ENCODE results near the gene HSD3B7. TPM values are rescaled to one million over a fixed set of nuclear protein-coding genes. Genes with fewer than 3 reads are reported as not detected.
A peak's percentile ranks its signal among the peaks of the same experiment; 100 is the strongest.

The HSD3B7 gene
- total and polyA plus RNA-seq, 2 of the 4 experiments (the other 2 are of a cell fraction): 8.5 to 11.3 TPM

- no peaks in the 10 kb centered on the region for H3K9me3 ChIP-seq (ENCODE audit: control insufficient read depth, insufficient read depth, low read length)
- peak; percentile 41 for DNase-seq
- TF ChIP-seq MAZ (IDR thresholded peaks at IDR 0.05; ENCODE audit: borderline replicate concordance, low read depth, low read length) (0 out of 2 replicates have a peak, but pooled peaks have one; percentile 9), RFX5 (IDR thresholded peaks at IDR 0.05; ENCODE audit: low read depth, low read length) (no peak), CHD1 (IDR thresholded peaks at IDR 0.05; ENCODE audit: low read depth, low read length) (no peak)
- H3K14ac ChIP-seq (replicated peaks; ENCODE audit: low read depth, low read length): peak overlapping the region; percentile 97
- in situ Hi-C loops (cut with MboI; ENCODE audit: low sequenced_read_pairs) (loop anchor here (10.0 to 25.0 kb wide), 2 partner anchors 448 to 715 kb away; partner anchors contain the start of gene ZNF843), dilution Hi-C loops (cut with HindIII; ENCODE audit: low sequenced_read_pairs, unreplicated experiment) (no loop called here), intact Hi-C loops (cut with micrococcal nuclease) (loop anchor here (5.0 kb wide), 1 partner anchor 75 kb away; the partner anchor contains the start of genes ZNF646 and ZNF668)
- H2AK9ac ChIP-seq (replicated peaks; ENCODE audit: low read depth, low read length, poor library complexity): peak overlapping the region; percentile 95
- peak overlapping the region; percentile 95 for H3K4me2 ChIP-seq (ENCODE audit: low read depth, low read length)
- 7% methylated on average over 23 of the region's 60 CpGs; no CpG with 5 or more reads in 1 of the 2 experiments for WGBS, 2 experiments (ENCODE audit: extremely low coverage in 2 of 2, insufficient read length in 1 of 2)
- H3K4ac ChIP-seq (ENCODE audit: low read depth, low read length): peak overlapping the region; percentile 97
- peak overlapping the region; percentile 95; the same call in 1 of the 2 replicates for H2BK20ac ChIP-seq (ENCODE audit: low read depth, low read length)
- H4K8ac ChIP-seq (ENCODE audit: low read depth in 2 of 2, low read length in 2 of 2): peak overlapping the region; percentile 94 to 99
- POLR2A ChIA-PET (ENCODE audit: unreplicated experiment): interaction anchor here (0.6 to 1.0 kb wide), 2 partner anchors 76 to 475 kb away, joined by 3 to 6 read pairs; partner anchors contain the start of gene TGFB1I1
- H3K18ac ChIP-seq (ENCODE audit: low read depth, low read length): peak overlapping the region; percentile 78
- H3K4me3 ChIP-seq (ENCODE audit: insufficient read depth, low read depth, low read length): peak overlapping the region; percentile 54
- H2BK5ac ChIP-seq (ENCODE audit: low read depth, low read length, poor library complexity, severe bottlenecking): peak overlapping the region; percentile 95
- no TSS peak for BruUV-seq (replicated peaks)
- no peaks in the 10 kb centered on the region for H4K20me1 ChIP-seq (ENCODE audit: insufficient read depth, low read length)
- H2AFZ ChIP-seq (replicated peaks; ENCODE audit: low read length, poor library complexity): peak overlapping the region; percentile 96
- peak overlapping the region; percentile 99; the same call in 2 of the 3 replicates for H2BK15ac ChIP-seq (ENCODE audit: low read depth, low read length)
- peak overlapping the region; percentile 93 for H3K23ac ChIP-seq (ENCODE audit: low read depth, low read length)
- peak overlapping the region; percentile 91 for H4K5ac ChIP-seq (ENCODE audit: low read depth, low read length)
- H3K9me1 ChIP-seq (ENCODE audit: insufficient read depth, low read length): peaks cover 18% of the 10 kb centered on the region
- peak; percentile 92 for ATAC-seq (ENCODE audit: low read depth)
- peaks cover 1% of the 10 kb centered on the region; the same call in 1 of the 2 replicates for H3K36me3 ChIP-seq (ENCODE audit: control insufficient read depth, insufficient read depth, low read length)
- peaks cover 0 to 18% of the 10 kb centered on the region in 2 experiments; a peak in 1 of 4 replicates for H3K79me1 ChIP-seq (ENCODE audit: low read depth in 1 of 2, low read length in 2 of 2)
- peak overlapping the region; percentile 89 for H2BK120ac ChIP-seq (ENCODE audit: low read depth, low read length)
- no peaks in the 10 kb centered on the region for H3K27me3 ChIP-seq (ENCODE audit: control insufficient read depth, insufficient read depth, low read length)
- H3K4me1 ChIP-seq (ENCODE audit: control insufficient read depth, insufficient read depth, low read length): peaks cover 27% of the 10 kb centered on the region
- H3K56ac ChIP-seq (ENCODE audit: extremely low read depth, insufficient read depth, low read length): peak overlapping the region; percentile 86; the same call in 1 of the 2 replicates
- peak overlapping the region; percentile 98 for H2AK5ac ChIP-seq (ENCODE audit: low read depth, low read length)
- peak overlapping the region; percentile 95 for H4K91ac ChIP-seq (ENCODE audit: insufficient read depth, low read depth, low read length)
- CTCF ChIA-PET: interaction anchor here (0.5 kb wide), 1 partner anchor 457 kb away, joined by 3 read pairs; no protein-coding TSS in a partner anchor
- H3K27ac ChIP-seq (ENCODE audit: insufficient read depth, low read length): peak overlapping the region; percentile 69
- peak overlapping the region; percentile 61 for H3K9ac ChIP-seq (ENCODE audit: low read depth, low read length)
Observed at GRCh38 chr16:30996985-30997724, 12.1 kb downstream of the HSD3B7 start.
